ENCODE measurements around the gene OTUD7B. TPM values are rescaled to one million over a fixed set of nuclear protein-coding genes. Genes with fewer than 3 reads are reported as not detected.

Gene OTUD7B
- total and polyA plus RNA-seq, 10 of the 15 experiments (the other 5 are each of a cell fraction or from before 2014, with no cell fraction given) = 1.7 to 24.9 (median 6.6) TPM

GRCh38 chr1:149936170-149936991, 74.1 kb downstream of the OTUD7B start, which contains the start of gene MTMR11 (continued):
- TF ChIP-seq NFYA (IDR thresholded peaks at IDR 0.05; ENCODE audit: borderline replicate concordance, low read depth, low read length) = no peak
- no peak for TF ChIP-seq CHD2 (IDR thresholded peaks at IDR 0.05; ENCODE audit: borderline replicate concordance, low read depth, low read length)
- no peak for TF ChIP-seq ELK1 (IDR thresholded peaks at IDR 0.05; ENCODE audit: low read depth, low read length)
- TF ChIP-seq SREBF1 (IDR thresholded peaks at IDR 0.05; ENCODE audit: low read length) = no peak
- TF ChIP-seq TCF12 (IDR thresholded peaks at IDR 0.05; ENCODE audit: low read depth, low read length) = no peak
- no peak for TF ChIP-seq IRF3 (IDR thresholded peaks at IDR 0.05)
- TF ChIP-seq CBX3 (IDR thresholded peaks at IDR 0.05; ENCODE audit: borderline replicate concordance, low read depth) = no peak
- TF ChIP-seq NR2C1 (IDR thresholded peaks at IDR 0.05) = no peak

GRCh38 chr1:149934356-149934755, 76.2 kb downstream of the OTUD7B start:
- Histone ChIP-seq H4K20me1 (ENCODE audit: control insufficient read depth, insufficient read depth) (no peaks in the 10 kb centered on the region), H3K27ac (ENCODE audit: control insufficient read depth, insufficient read depth) (no peak overlapping the region), H3K9me3 (replicated peaks; ENCODE audit: control insufficient read depth, insufficient read depth, low read length) (no peaks in the 10 kb centered on the region), H3K4me1 (ENCODE audit: control insufficient read depth, insufficient read depth, low read length) (peaks cover 20% of the 10 kb centered on the region), H3K36me3 (ENCODE audit: control insufficient read depth in 2 of 2, insufficient read depth in 2 of 2, low read length in 1 of 2) (no peaks in the 10 kb centered on the region), H3K27me3 (replicated peaks in 1 of 2; ENCODE audit: control insufficient read depth in 2 of 2, insufficient read depth in 2 of 2, low read length in 1 of 2) (no peaks in the 10 kb centered on the region), H3K4me2 (ENCODE audit: control insufficient read depth, insufficient read depth) (no peak overlapping the region), H3K9ac (ENCODE audit: control insufficient read depth, insufficient read depth, low read length) (no peak overlapping the region), H3K79me2 (ENCODE audit: control insufficient read depth, insufficient read depth, low read length) (no peaks in the 10 kb centered on the region), H2AFZ (ENCODE audit: control insufficient read depth, low read depth, low read length) (no peak overlapping the region), H3K4me3 (no peak overlapping the region)
- CTCF ChIA-PET = no interaction called here
- ATAC-seq = no peak
- RAD21 ChIA-PET (ENCODE audit: unreplicated experiment) = no interaction called here
- 25% methylated on average over 2 of the region's 2 CpGs for WGBS (ENCODE audit: insufficient coverage, insufficient replicate concordance, low lambda C conversion rate, missing lambda C conversion rate)
- POLR2A ChIA-PET = no interaction called here
- intact Hi-C loops (cut with micrococcal nuclease; ENCODE audit: unreplicated experiment) = no loop called here
- in situ Hi-C loops (cut with MboI) = no loop called here
- BruUV-seq (replicated peaks) = no TSS peak
- no peak for DNase-seq (ENCODE audit: low read depth, low spot score)
- TF ChIP-seq E2F4 (IDR thresholded peaks at IDR 0.05; ENCODE audit: low read depth, low read length) = no peak
- no peak for TF ChIP-seq MXI1 (IDR thresholded peaks at IDR 0.05; ENCODE audit: low read depth, low read length)
- no peak for TF ChIP-seq EZH2 (IDR thresholded peaks at IDR 0.05; ENCODE audit: borderline replicate concordance, control insufficient read depth, low read depth, low read length)
- TF ChIP-seq SPI1 (IDR thresholded peaks at IDR 0.05; ENCODE audit: borderline replicate concordance, insufficient read depth, low read depth, low read length) = no peak
- no peak for FAIRE-seq
- SMC1A ChIA-PET (ENCODE audit: uncharacterized antibody, unreplicated experiment) = no interaction called here
